ENCODE data around the gene FCGBP.
"Not testable (repeated sequence)": the region's sequence is repeated elsewhere in the genome, so short reads cannot be mapped to it uniquely, and the experiment has no call there.

FCGBP gene

GRCh38 chr19:39889872-39890754 is 44.3 kb downstream of the FCGBP start:
- DNase-seq = not testable (repeated sequence)

- not testable (repeated sequence) for DNase-seq
Observed at GRCh38 chr19:39887456-39887951, 46.9 kb downstream of the FCGBP start.

- DNase-seq = not testable (repeated sequence)
Observed at GRCh38 chr19:39885821-39886554, 48.4 kb downstream of the FCGBP start.

- DNase-seq = not testable (repeated sequence)
Observed at GRCh38 chr19:39884721-39885120, 49.7 kb downstream of the FCGBP start.

Data from CD4-positive, alpha-beta T cell treated with Interleukin-1 beta for 1 hour (primary cell).